Stimulated activated CD8-positive, alpha-beta memory T cell treated with anti-CD3 and anti-CD28 coated beads, Interleukin-7, amount 100 ng/mL, for 48 hours (primary cell): ENCODE measurements around the gene NPBWR2.

Experiments
- DNase-seq, 2 donors: peaks; one replicate each; pipeline ENCODE4 v3.0.0-alpha.2; 2020; ENCODE audit warnings: low read depth in 1 of 2; ENCODE audit errors: extremely low read depth in 1 of 2

Gene NPBWR2

GRCh38 chr20:64106981-64107735 lies at the start of gene NPBWR2:
Gene NPBWR2 (minus strand): TSS chr20:64107565. CDS start chr20:64106831, 734 bp downstream.
- no peak for DNase-seq

DNA sequence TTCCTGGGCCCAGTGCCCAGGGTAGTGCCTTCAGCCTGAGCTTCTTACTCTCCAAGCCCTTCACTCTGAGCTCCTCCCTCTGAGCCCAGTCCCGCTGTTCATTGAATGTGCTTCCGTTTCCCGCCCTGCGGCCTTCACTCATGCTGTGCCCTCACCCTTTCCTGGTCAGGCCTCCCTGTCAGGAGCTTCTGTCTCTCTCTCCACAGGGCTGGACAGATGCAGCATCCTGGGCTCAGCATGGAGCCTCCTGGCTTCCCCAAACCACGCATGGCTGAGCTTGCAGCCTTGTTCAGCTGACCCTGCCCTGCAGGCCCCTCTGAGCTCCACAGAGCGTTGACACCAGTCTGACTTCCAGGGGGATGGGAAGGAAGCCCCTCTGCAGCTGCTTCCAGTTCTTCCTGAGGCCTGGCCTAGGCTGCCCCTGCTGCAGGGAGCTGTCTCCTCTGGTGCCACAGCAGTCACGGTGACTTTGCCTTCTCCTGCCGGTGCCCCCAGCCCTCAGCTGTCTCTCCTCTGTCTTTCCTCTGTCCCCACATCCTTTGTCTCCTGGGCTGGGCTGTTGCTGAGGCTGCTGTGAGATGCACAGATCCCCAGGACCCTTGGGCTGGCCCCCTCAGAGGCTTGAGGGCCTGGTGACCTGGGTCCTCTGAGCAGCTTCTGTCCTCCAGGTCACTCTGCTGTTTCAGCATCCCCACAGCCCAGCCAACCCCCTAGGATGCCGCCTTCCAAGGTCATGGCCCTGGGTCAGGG lies 48.9 kb upstream of the NPBWR2 start:
- no peak for DNase-seq

DNA sequence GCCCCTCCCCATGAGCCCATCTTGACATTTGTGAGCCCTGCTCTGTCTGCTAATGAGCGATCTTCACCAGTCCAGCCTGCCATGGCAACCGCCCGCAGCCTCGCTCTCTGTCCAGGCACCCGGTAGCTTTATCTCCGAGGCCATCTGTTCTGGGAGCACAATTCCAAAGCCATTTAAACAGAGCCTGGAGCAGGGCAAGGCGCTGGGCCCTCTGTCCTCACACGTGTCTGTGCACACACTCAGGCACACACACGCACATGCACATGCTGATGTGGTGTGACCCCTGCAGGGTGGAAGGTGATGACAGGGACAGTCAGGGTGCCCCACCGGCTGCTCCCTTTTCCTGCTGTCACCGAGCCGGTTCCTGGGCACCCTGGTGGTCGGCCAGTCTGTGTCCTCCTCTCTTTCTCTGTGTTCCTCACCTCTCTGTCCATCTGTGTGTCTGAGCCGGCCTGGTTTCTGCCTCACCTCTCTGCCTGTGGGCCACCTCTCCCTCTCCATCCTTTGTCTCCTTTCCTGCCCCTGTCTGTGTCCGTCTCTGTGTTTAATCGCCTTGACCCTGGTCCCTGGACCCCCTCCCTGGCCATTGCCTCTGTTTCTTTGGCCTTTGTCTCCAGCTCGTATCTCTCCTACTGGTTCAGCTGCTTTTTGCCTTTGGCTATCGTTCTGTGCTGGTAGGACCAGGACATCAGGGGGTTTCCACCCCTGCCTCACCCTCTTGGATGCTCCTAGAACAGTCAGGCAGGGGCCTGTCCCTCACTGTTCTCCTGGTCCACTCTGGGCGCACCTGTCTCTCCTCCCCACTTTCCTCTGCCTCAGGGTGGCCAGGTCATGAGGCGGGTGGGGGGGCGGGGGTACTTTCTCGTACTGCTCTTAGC lies 48.1 kb upstream of the NPBWR2 start:
- no peak for DNase-seq

DNA sequence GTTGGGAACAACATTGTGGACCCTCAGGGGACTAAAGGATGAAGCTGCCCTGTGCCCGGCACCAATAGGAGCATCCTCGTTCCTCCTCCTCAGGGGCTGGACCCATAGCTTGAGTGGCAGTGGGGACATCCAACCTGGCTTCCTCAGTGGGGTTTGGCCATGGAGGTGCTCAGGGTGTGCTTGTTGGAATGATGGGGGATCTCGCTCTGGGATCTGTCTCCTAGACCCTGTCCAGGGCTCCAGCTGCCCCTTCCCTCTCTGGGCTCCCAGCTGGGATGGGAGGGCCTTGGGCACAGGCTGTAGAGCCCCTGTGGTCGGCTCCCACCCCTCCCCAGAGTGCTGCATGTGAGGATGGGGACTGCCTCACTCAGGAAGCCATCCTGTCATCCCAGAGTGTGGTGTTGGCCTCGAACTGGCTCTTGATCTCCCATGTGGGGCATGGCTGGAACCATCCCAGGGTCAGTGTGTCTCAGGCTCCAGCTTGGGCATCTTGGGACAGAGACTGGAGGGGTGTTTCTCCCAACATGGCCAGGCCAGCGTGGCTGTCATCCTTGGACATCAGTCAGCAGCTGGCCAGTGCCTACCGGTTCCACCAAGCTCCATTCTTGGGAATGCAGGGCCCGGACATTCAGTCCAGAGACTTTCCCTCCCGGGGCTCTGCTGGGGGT lies 47.4 kb upstream of the NPBWR2 start:
- DNase-seq = no peak

DNA sequence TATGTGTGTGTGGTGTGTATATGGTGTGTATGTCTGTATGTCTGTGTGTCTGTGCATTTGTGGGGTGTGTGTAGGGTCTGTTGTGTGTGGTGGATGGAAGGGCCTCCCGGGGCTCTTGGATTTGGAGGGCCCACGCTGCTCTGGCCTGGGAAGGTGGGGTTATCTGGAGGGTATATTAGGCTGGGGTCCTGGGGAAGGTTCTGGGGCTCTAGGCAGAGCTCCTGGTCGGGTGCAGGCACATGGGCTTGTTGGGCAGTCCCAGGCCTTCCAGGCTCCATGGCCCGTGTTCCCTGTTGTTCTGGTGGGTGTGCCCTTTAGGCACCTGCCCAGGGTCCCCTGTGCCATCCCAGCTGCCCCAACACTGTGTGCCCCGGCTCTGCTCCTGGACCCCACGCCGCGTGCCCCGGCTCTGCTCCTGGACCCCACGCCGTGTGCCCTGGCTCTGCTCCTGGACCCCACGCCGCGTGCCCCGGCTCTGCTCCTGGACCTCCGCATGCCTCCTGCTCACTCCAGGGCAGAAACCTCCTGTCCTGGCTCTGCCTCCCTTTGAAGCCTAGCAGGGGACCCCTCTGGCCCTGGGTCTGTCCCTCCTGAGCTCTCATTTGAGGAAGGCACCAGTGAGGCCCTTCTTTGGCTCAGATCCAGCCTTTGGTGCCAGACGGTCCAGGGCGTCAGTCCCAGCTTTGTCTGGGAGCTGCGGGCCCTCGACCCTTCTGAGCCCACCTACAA lies 46.7 kb upstream of the NPBWR2 start:
- no peak for DNase-seq

DNA sequence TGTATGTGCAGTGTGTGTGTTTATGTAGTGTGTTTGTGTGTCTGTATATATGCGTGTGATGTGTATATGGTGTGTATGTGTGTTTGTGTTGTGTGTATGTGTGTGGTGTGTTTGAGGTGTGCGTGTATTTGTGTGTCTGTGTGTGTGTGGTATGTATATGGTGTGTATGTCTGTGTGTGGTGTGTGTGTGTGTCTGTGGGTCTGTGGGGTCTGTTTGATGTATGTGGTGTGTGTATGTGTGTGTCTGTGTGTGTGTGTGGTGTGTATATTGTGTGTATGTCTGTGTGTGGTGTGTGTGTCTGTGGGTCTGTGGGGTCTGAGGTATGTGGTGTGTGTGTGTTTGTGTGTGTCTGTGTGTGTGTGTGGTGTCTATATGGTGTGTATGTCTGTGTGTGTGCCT lies 46.0 kb upstream of the NPBWR2 start:
- no peak for DNase-seq

DNA sequence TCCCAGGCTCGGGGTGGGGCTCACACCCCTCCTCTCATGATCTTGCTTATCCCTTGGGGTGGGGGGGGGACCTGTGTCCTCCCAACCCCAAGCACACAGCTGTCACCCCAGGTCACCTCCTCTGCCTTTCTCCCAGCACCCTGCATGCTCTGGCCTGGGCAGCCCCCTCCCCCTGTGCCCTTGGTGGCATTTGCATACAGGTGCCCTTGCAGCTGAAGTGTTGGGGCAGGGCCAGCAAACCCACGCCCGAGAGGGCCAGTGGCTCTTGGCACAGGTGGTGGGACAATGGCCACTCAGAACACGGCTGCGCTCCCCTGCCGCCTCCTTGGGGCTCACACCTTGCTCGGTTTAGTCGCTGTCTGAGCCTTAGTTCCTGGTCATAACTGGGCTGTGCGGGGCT lies 45.5 kb upstream of the NPBWR2 start:
- no peak for DNase-seq

DNA sequence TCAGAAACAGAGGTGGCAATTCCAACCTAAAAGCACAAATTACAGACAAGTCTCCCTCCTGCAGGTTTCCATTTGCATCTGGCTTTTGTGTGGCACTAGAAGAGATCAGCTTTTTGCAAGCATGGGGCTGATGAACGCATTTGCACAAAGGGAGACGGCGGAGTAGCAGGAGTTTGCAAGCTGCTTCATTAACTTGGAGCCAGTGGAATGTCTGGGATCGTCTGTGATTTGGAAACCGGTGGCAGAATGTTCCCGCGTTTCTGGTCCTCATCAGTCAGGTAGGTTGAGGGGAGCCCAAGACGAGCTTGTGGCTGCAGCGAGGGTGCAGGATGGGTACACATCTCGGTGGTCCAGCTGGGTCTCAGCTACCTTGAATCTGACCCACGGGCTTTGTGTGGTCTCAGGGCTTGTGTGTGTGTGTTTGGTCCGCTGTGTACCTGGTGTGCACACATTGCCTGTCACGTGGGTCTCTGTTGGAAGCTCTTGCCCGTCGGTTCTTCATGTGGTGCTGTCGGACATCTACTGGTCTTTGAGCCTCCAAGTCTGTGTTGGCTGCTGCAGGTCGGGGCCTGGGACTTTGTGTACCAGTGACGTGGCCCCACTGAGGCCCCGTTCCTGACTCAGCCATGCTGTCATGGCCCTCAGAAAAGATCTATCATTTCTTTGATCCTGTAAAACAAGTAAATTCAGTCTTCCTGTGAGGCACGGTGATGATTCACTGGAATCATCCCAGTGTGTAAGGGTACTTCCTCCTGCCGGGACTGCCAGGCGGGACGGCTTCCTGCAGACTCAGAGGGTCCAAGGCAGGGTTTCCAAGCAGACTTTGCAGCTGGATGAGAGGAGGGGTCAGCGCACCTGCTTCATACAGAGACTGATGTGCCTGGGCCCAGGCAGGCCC lies 44.5 kb upstream of the NPBWR2 start:
- DNase-seq = no peak

DNA sequence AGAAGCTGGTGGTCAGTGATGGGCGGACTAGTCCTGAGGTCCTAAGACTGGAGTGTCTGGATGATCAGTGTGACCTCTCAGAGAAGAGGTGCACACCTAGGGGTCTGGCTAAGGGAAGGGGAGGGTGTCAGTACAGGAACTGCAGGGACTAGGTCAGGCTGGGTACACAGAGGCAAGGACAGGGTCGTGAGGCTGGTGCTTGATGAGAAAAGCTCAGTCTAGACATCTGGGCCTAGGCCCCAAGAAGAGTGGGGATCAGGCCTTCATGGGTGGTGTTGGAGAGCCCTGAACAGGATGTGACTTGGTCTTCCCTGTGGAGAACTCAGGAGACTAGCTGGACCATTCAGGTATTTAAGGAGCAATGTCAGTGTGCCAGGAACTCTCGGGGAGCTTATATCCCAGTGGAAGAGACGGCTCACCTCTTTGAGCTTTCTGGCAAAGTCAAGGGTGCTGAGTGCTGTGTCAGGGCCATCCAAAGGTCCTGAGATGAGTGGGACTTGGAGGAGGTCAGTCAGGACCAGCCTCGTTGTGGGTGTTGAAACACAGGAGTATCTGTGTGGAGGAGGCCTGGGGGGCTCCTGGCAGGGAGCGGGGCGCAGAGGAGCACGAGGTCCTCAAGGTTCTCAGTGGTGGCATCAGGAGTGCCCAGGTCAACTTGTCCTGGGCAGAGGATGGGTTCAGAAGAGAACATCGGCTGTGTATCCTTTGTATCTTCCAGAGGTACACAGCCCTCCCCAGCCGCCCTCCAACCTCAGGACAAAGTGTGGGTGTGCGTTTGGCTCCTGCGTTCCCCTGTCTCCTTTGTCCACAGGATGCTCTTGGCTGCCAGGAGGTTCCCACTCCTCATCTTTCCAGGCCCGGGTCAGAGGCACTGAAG lies 43.6 kb upstream of the NPBWR2 start:
- DNase-seq = no peak

DNA sequence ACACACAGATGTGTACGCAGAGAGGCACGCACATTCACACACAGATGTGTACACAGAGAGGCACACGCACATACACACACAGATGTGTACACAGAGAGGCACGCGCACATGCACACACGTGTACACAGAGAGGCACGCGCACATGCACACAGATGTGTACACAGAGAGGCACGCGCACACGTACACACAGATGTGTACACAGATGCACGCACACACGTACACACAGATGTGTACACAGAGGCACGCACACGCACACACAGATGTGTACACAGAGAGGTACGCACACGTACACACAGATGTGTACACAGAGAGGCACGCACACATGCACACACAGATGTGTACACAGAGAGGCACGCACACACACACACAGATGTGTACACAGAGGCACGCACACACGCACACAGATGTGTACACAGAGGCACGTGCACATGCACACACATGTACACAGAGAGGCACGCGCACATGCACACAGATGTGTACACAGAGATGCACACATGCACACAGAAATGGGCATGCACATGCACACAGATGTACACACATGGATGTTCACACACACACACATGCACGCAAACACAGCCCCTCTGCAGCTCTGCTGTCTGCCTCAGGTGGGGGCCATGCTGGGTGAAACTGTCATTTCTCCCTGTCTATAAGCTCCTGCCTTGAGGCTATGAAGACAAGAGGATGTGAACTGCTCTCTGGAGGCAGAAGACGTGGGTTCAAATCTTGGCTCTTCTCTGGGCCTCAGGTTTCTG lies 42.6 kb upstream of the NPBWR2 start:
- DNase-seq = no peak

- no peak for DNase-seq
These were observed 41.8 kb upstream of the NPBWR2 start for GRCh38 chr20:64149141-64149540.

DNA sequence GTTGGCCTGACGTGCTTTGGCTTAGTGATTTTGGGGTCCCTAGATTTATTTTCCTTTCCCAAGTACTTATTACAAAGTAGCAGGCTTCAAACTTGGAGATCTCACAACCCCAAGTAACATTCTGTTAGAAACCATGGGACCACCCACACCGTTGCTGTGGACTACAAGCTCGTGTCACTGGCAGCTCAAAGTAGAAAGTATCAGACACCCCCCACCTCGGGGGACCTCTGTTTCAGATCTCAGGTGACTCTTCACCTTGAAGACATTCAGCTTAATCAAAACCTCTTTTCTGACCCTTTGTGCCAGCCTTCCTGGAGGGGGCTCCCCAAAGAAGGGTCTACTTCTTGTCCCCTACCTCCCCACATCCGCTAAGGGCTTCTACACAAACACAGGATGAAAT lies 41.2 kb upstream of the NPBWR2 start:
- no peak for DNase-seq

DNA sequence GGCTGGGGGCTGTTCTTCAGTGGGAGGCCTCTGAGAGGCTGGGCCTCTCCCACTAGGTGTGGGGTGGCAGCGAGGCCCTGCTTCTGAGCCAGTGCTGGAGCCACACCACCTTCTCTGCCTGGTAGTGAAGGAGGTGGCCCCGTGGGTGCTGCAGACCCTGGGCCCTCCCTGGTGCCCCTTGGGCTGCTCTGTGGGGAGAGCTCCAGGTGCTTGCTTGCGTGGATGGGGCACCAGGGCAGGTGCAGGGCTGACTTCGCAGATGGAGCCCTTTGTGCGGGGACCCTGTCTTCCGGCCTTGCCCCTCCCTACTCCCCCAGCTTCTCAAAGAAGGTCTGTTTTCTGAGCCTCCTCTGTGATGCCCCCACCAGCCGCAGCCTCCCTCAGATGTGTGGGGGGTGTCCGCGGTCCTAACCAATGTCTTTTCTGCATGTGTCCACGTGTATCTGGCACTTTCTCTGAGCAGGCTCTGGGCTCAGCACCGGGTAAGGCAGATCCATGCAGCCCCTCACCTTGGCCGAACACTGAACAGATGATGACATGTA lies 39.6 kb upstream of the NPBWR2 start:
- DNase-seq = no peak

GRCh38 chr20:64146301-64146935 lies 39.1 kb upstream of the NPBWR2 start:
- DNase-seq = no peak

GRCh38 chr20:64145458-64146300 lies 38.3 kb upstream of the NPBWR2 start:
- no peak for DNase-seq
